ENCODE results near the gene CXXC5.

CXXC5 gene

GRCh38 chr5:139633295-139634027 is 14.7 kb upstream of the CXXC5 start:
- H3K4me3 ChIP-seq (ENCODE audit: low read length) = no peak overlapping the region
- peaks cover 42% of the 10 kb centered on the region for H3K4me1 ChIP-seq (ENCODE audit: control insufficient read depth, insufficient read depth, low read length)
- H3K36me3 ChIP-seq (ENCODE audit: control insufficient read depth, insufficient read depth, low read length) = no peaks in the 10 kb centered on the region
- H3K9me3 ChIP-seq (ENCODE audit: control insufficient read depth, low read length) = no peaks in the 10 kb centered on the region
- H3K27me3 ChIP-seq (ENCODE audit: control insufficient read depth, insufficient read depth, low read length) = no peaks in the 10 kb centered on the region
- peak overlapping the region; percentile 32 for H3K9ac ChIP-seq (ENCODE audit: low read length)

- Histone ChIP-seq H3K9me3 (ENCODE audit: control insufficient read depth, low read length) (no peaks in the 10 kb centered on the region), H3K27me3 (ENCODE audit: control insufficient read depth, insufficient read depth, low read length) (no peaks in the 10 kb centered on the region), H3K4me1 (ENCODE audit: control insufficient read depth, insufficient read depth, low read length) (peaks cover 47% of the 10 kb centered on the region), H3K36me3 (ENCODE audit: control insufficient read depth, insufficient read depth, low read length) (no peaks in the 10 kb centered on the region), H3K9ac (ENCODE audit: low read length) (no peak overlapping the region), H3K4me3 (ENCODE audit: low read length) (no peak overlapping the region)
These were observed 14.2 kb upstream of the CXXC5 start for GRCh38 chr5:139634028-139634325.

GRCh38 chr5:139634541-139634940 is 13.6 kb upstream of the CXXC5 start:
- no peak overlapping the region for H3K9ac ChIP-seq (ENCODE audit: low read length)

GRCh38 chr5:139635191-139635590 is 13.0 kb upstream of the CXXC5 start:
- no peaks in the 10 kb centered on the region for H3K36me3 ChIP-seq (ENCODE audit: control insufficient read depth, insufficient read depth, low read length)
- H3K27me3 ChIP-seq (ENCODE audit: control insufficient read depth, insufficient read depth, low read length) = no peaks in the 10 kb centered on the region
- no peaks in the 10 kb centered on the region for H3K9me3 ChIP-seq (ENCODE audit: control insufficient read depth, low read length)
- no peak overlapping the region for H3K4me3 ChIP-seq (ENCODE audit: low read length)
- H3K4me1 ChIP-seq (ENCODE audit: control insufficient read depth, insufficient read depth, low read length) = peaks cover 59% of the 10 kb centered on the region
- peak overlapping the region; percentile 27 for H3K9ac ChIP-seq (ENCODE audit: low read length)

More at GRCh38 chr5:139634541-139634940, 13.6 kb upstream of the CXXC5 start:
- Histone ChIP-seq H3K27me3 (ENCODE audit: control insufficient read depth, insufficient read depth, low read length) (no peaks in the 10 kb centered on the region), H3K4me3 (ENCODE audit: low read length) (no peak overlapping the region), H3K36me3 (ENCODE audit: control insufficient read depth, insufficient read depth, low read length) (no peaks in the 10 kb centered on the region), H3K9me3 (ENCODE audit: control insufficient read depth, low read length) (no peaks in the 10 kb centered on the region), H3K4me1 (ENCODE audit: control insufficient read depth, insufficient read depth, low read length) (peaks cover 53% of the 10 kb centered on the region)

GRCh38 chr5:139635606-139636206 is 12.4 kb upstream of the CXXC5 start:
- Histone ChIP-seq H3K36me3 (ENCODE audit: control insufficient read depth, insufficient read depth, low read length) (no peaks in the 10 kb centered on the region), H3K27me3 (ENCODE audit: control insufficient read depth, insufficient read depth, low read length) (no peaks in the 10 kb centered on the region)

GRCh38 chr5:139636207-139636792 is 11.8 kb upstream of the CXXC5 start:
- Histone ChIP-seq H3K4me1 (ENCODE audit: control insufficient read depth, insufficient read depth, low read length) (peaks cover 59% of the 10 kb centered on the region), H3K9me3 (ENCODE audit: control insufficient read depth, low read length) (no peaks in the 10 kb centered on the region), H3K9ac (ENCODE audit: low read length) (no peak overlapping the region), H3K27me3 (ENCODE audit: control insufficient read depth, insufficient read depth, low read length) (no peaks in the 10 kb centered on the region), H3K36me3 (ENCODE audit: control insufficient read depth, insufficient read depth, low read length) (no peaks in the 10 kb centered on the region), H3K4me3 (ENCODE audit: low read length) (peak overlapping the region; percentile 36)

More at GRCh38 chr5:139635606-139636206, 12.4 kb upstream of the CXXC5 start:
- peaks cover 59% of the 10 kb centered on the region for H3K4me1 ChIP-seq (ENCODE audit: control insufficient read depth, insufficient read depth, low read length)
- peak overlapping the region; percentile 27 for H3K9ac ChIP-seq (ENCODE audit: low read length)
- no peaks in the 10 kb centered on the region for H3K9me3 ChIP-seq (ENCODE audit: control insufficient read depth, low read length)
- no peak overlapping the region for H3K4me3 ChIP-seq (ENCODE audit: low read length)

- Histone ChIP-seq H3K27me3 (ENCODE audit: control insufficient read depth, insufficient read depth, low read length) (no peaks in the 10 kb centered on the region), H3K9ac (ENCODE audit: low read length) (no peak overlapping the region), H3K36me3 (ENCODE audit: control insufficient read depth, insufficient read depth, low read length) (no peaks in the 10 kb centered on the region), H3K4me1 (ENCODE audit: control insufficient read depth, insufficient read depth, low read length) (peaks cover 59% of the 10 kb centered on the region), H3K9me3 (ENCODE audit: control insufficient read depth, low read length) (no peaks in the 10 kb centered on the region), H3K4me3 (ENCODE audit: low read length) (peak overlapping the region; percentile 36)
These were observed 11.2 kb upstream of the CXXC5 start for GRCh38 chr5:139636975-139637408.

GRCh38 chr5:139637438-139638089 is 10.6 kb upstream of the CXXC5 start:
- Histone ChIP-seq H3K4me3 (ENCODE audit: low read length) (peak overlapping the region; percentile 18), H3K9me3 (ENCODE audit: control insufficient read depth, low read length) (no peaks in the 10 kb centered on the region), H3K27me3 (ENCODE audit: control insufficient read depth, insufficient read depth, low read length) (no peaks in the 10 kb centered on the region), H3K36me3 (ENCODE audit: control insufficient read depth, insufficient read depth, low read length) (no peaks in the 10 kb centered on the region), H3K4me1 (ENCODE audit: control insufficient read depth, insufficient read depth, low read length) (peaks cover 64% of the 10 kb centered on the region), H3K9ac (ENCODE audit: low read length) (peak overlapping the region; percentile 81)

GRCh38 chr5:139638090-139638735 is 9.9 kb upstream of the CXXC5 start:
- H3K9me3 ChIP-seq (ENCODE audit: control insufficient read depth, low read length) = no peaks in the 10 kb centered on the region
- H3K4me1 ChIP-seq (ENCODE audit: control insufficient read depth, insufficient read depth, low read length) = peaks cover 69% of the 10 kb centered on the region
- H3K9ac ChIP-seq (ENCODE audit: low read length) = peak overlapping the region; percentile 81
- peak overlapping the region; percentile 18 for H3K4me3 ChIP-seq (ENCODE audit: low read length)
- H3K27me3 ChIP-seq (ENCODE audit: control insufficient read depth, insufficient read depth, low read length) = no peaks in the 10 kb centered on the region
- H3K36me3 ChIP-seq (ENCODE audit: control insufficient read depth, insufficient read depth, low read length) = no peaks in the 10 kb centered on the region

GRCh38 chr5:139638736-139639618 is 9.2 kb upstream of the CXXC5 start:
- peaks cover 70% of the 10 kb centered on the region for H3K4me1 ChIP-seq (ENCODE audit: control insufficient read depth, insufficient read depth, low read length)
- H3K27me3 ChIP-seq (ENCODE audit: control insufficient read depth, insufficient read depth, low read length) = no peaks in the 10 kb centered on the region
- no peaks in the 10 kb centered on the region for H3K36me3 ChIP-seq (ENCODE audit: control insufficient read depth, insufficient read depth, low read length)
- no peaks in the 10 kb centered on the region for H3K9me3 ChIP-seq (ENCODE audit: control insufficient read depth, low read length)
- peak overlapping the region; percentile 81 for H3K9ac ChIP-seq (ENCODE audit: low read length)
- no peak overlapping the region for H3K4me3 ChIP-seq (ENCODE audit: low read length)
